NCI-H446 (cell line): ENCODE measurements around the gene DDX11.
A peak's percentile ranks its signal among the peaks of the same experiment; 100 is the strongest.
"Not testable (repeated sequence)": the region's sequence is repeated elsewhere in the genome, so short reads cannot be mapped to it uniquely, and the experiment has no call there.

Experiments
- DNase-seq, 2 experiments: peaks; one replicate each; lab custom pipeline; 2025; lab: John Stamatoyannopoulos, UW

DDX11 gene

GRCh38 chr12:31073527-31074332, at the start of gene DDX11:
Gene DDX11, plus strand, starts transcription at chr12:31073860. Its CDS starts 4,534 bp downstream, at chr12:31078394.
- peak; percentile 89 to 90 for DNase-seq

GRCh38 chr12:31026202-31026601, 47.5 kb upstream of the DDX11 start:
- no peak for DNase-seq

GRCh38 chr12:31027006-31027405, 46.7 kb upstream of the DDX11 start:
- not testable (repeated sequence) for DNase-seq

- no peak for DNase-seq
Observed at GRCh38 chr12:31029468-31029867, 44.2 kb upstream of the DDX11 start.

GRCh38 chr12:31029916-31030562, 43.6 kb upstream of the DDX11 start:
- no peak for DNase-seq

- no peak for DNase-seq
Observed at GRCh38 chr12:31031951-31032335, 41.7 kb upstream of the DDX11 start.

GRCh38 chr12:31033146-31033545, 40.5 kb upstream of the DDX11 start:
- no peak for DNase-seq

GRCh38 chr12:31033681-31034080, 40.0 kb upstream of the DDX11 start:
- DNase-seq = no peak

GRCh38 chr12:31034372-31034771, 39.3 kb upstream of the DDX11 start:
- no peak for DNase-seq

- DNase-seq = no peak
Observed at GRCh38 chr12:31035226-31035625, 38.4 kb upstream of the DDX11 start.

- no peak for DNase-seq
Observed at GRCh38 chr12:31035967-31036665, 37.5 kb upstream of the DDX11 start.

- DNase-seq = no peak
Observed at GRCh38 chr12:31037028-31037427, 36.6 kb upstream of the DDX11 start.

GRCh38 chr12:31037931-31038330, 35.7 kb upstream of the DDX11 start:
- DNase-seq = no peak

- DNase-seq = no peak
Observed at GRCh38 chr12:31041033-31041564, 32.6 kb upstream of the DDX11 start.

- not testable (repeated sequence) for DNase-seq
Observed at GRCh38 chr12:31050143-31050542, 23.5 kb upstream of the DDX11 start.

GRCh38 chr12:31050548-31050947, 23.1 kb upstream of the DDX11 start:
- DNase-seq = not testable (repeated sequence)

- DNase-seq = not testable (repeated sequence)
Observed at GRCh38 chr12:31051692-31052091, 22.0 kb upstream of the DDX11 start.

- not testable (repeated sequence) for DNase-seq
Observed at GRCh38 chr12:31052121-31052520, 21.5 kb upstream of the DDX11 start.

- DNase-seq = not testable (repeated sequence)
Observed at GRCh38 chr12:31052666-31053439, 20.8 kb upstream of the DDX11 start.

GRCh38 chr12:31053944-31054343, 19.7 kb upstream of the DDX11 start:
- DNase-seq = not testable (repeated sequence)

GRCh38 chr12:31057671-31058070, 16.0 kb upstream of the DDX11 start:
- DNase-seq = no peak

GRCh38 chr12:31066196-31066595, 7.5 kb upstream of the DDX11 start:
- DNase-seq = peak in 1 of 2 experiments; percentile 35
